K562 (cell line): Measurements from ENCODE around the gene CNR2. TPM values are rescaled to one million over a fixed set of nuclear protein-coding genes. Genes with fewer than 3 reads are reported as not detected.

Experiments used
- ATAC-seq: fragments of 200-7000 bp; cut with Tn5 transposase; 3 replicates; pipeline ENCODE4 v1.9.1; 2020; ENCODE audit warnings: moderate library complexity
- BruUV-seq: library from RNA; stranded (reverse); fragments of 400-500 nt; replicated peaks from 2 replicates; lab custom pipeline; 2021; lab: Mats Ljungman, UMichigan
- CTCF ChIA-PET: fragments of 300-600 bp; formaldehyde crosslinking; extraction: SDS; loops from one replicate; lab custom pipeline; 2021; ENCODE audit warnings: low intra/inter-chr PET ratio; lab: Yijun Ruan, JAX
- POLR2A ChIA-PET: fragments of 300-600, 350-650 bp; sonication (Branson Sonifier 250); formaldehyde crosslinking; extraction: SDS; loops from one replicate; lab custom pipeline; 2021; ENCODE audit warnings: antibody characterized with exemption, inconsistent platforms; lab: Yijun Ruan, JAX
- DNase-seq, 4 experiments: peaks; one replicate each; pipeline versions ENCODE4 v3.0.0 to v3.0.0-alpha.2; 2011 to 2018; ENCODE audit warnings: low spot score in 3 of 4, mixed read lengths in 3 of 4; ENCODE audit errors: extremely low read depth in 1 of 4
- FAIRE-seq: peaks from 2 replicates; lab custom pipeline; 2011; peaks lifted over from hg19 to GRCh38; lab: Jason Lieb, UNC
- H2AFZ ChIP-seq: 2 replicates; pipeline ENCODE4 v1.6.0; 2011; ENCODE audit warnings: low read depth, low read length, control low read depth, inconsistent platforms
- H3K27ac ChIP-seq: fragments of 200-600 bp; 3 replicates; pipeline ENCODE4 v1.8.0; 2011; ENCODE audit warnings: low read depth, mild to moderate bottlenecking, control low read depth, inconsistent platforms, low read length, moderate library complexity, mixed read lengths; ENCODE audit errors: extremely low read depth
- H3K27me3 ChIP-seq, 2 experiments: fragments of 300-600 bp in 1 of 2; 2 replicates in 1 of 2; 3 replicates in 1 of 2; pipeline versions ENCODE4 v1.6.0 to v1.8.0; 2011; ENCODE audit warnings: inconsistent platforms in 2 of 2, low read length in 2 of 2, mild to moderate bottlenecking in 1 of 2, mixed read lengths in 1 of 2, moderate library complexity in 1 of 2; ENCODE audit not compliant: control insufficient read depth in 2 of 2, insufficient read depth in 2 of 2
- H3K36me3 ChIP-seq: fragments of 300-600 bp; 3 replicates; pipeline ENCODE4 v1.8.0; 2011; ENCODE audit warnings: mild to moderate bottlenecking, low read length, inconsistent platforms; ENCODE audit not compliant: control insufficient read depth, insufficient read depth
- H3K4me1 ChIP-seq, 2 experiments: fragments of 200-600 bp in 1 of 2; replicated peaks in 1 of 2; 2 replicates in 1 of 2; 3 replicates in 1 of 2; pipeline versions ENCODE4 v1.5.1 to v1.8.0; 2011; ENCODE audit warnings: inconsistent platforms in 2 of 2, low read length in 2 of 2, mild to moderate bottlenecking in 1 of 2, mixed read lengths in 1 of 2, moderate library complexity in 1 of 2; ENCODE audit not compliant: control insufficient read depth in 2 of 2, insufficient read depth in 2 of 2
- H3K4me2 ChIP-seq: 2 replicates; pipeline ENCODE4 v1.6.1; 2011; ENCODE audit warnings: low read length, control low read depth, inconsistent platforms, mixed read lengths; ENCODE audit not compliant: insufficient read depth
- H3K4me3 ChIP-seq: fragments of 200-600 bp; sonication (generic), shearing (Covaris generic); 2 replicates; pipeline ENCODE4 v1.5.1; 2016; ENCODE audit warnings: control low read depth, inconsistent platforms
- H3K79me2 ChIP-seq: fragments of 200-600 bp; 3 replicates; pipeline ENCODE4 v1.8.0; 2011; ENCODE audit warnings: low read length, inconsistent platforms; ENCODE audit not compliant: control insufficient read depth, insufficient read depth
- H3K9ac ChIP-seq, 2 experiments: 2 replicates each; pipeline versions ENCODE4 v1.6.0 to v1.6.1; 2011; ENCODE audit warnings: low read depth in 2 of 2, low read length in 2 of 2, control low read depth in 1 of 2, inconsistent platforms in 1 of 2, mild to moderate bottlenecking in 1 of 2, mixed read lengths in 1 of 2; ENCODE audit not compliant: insufficient read depth in 1 of 2
- H3K9me1 ChIP-seq: one replicate; pipeline ENCODE4 v1.6.0; 2011; ENCODE audit warnings: inconsistent platforms, mild to moderate bottlenecking, low read length, moderate library complexity; ENCODE audit not compliant: control insufficient read depth, insufficient read depth
- H3K9me3 ChIP-seq: replicated peaks from 2 replicates; pipeline ENCODE4 v1.5.1; 2011; ENCODE audit warnings: low read depth, low read length, inconsistent platforms; ENCODE audit not compliant: control insufficient read depth, insufficient read depth
- H4K20me1 ChIP-seq: replicated peaks from 2 replicates; pipeline ENCODE4 v1.6.1; 2011; ENCODE audit warnings: low read length, inconsistent platforms, mixed read lengths; ENCODE audit not compliant: control insufficient read depth, insufficient read depth
- ATF7 ChIP-seq: fragments of 450-650 bp; IDR thresholded peaks from 2 replicates; pipeline ENCODE4 v1.7.1; 2014; ENCODE audit warnings: mild to moderate bottlenecking, moderate library complexity
- CCAR2 ChIP-seq: fragments of 200-400 bp; formaldehyde crosslinking; IDR thresholded peaks from 2 replicates; pipeline ENCODE4 v1.6.1; 2017; ENCODE audit warnings: mild to moderate bottlenecking, low read depth, low read length
- CTBP1 ChIP-seq: fragments of 450-650 bp; IDR thresholded peaks from 2 replicates; pipeline ENCODE4 v1.6.1; 2016; ENCODE audit warnings: borderline replicate concordance
- E2F6 ChIP-seq, 2 experiments: IDR thresholded peaks; 2 replicates each; pipeline ENCODE4 v1.6.1; 2011; ENCODE audit warnings: borderline replicate concordance in 1 of 2, control low read depth in 1 of 2, low read depth in 1 of 2, low read length in 1 of 2, mild to moderate bottlenecking in 1 of 2, mixed read lengths in 1 of 2, moderate library complexity in 1 of 2; ENCODE audit not compliant: insufficient read depth in 1 of 2, insufficient read length in 1 of 2, poor library complexity in 1 of 2, severe bottlenecking in 1 of 2; ENCODE audit errors: extremely low read depth in 1 of 2
- ETV5 ChIP-seq: sonication (generic); formaldehyde crosslinking; IDR thresholded peaks from 2 replicates; pipeline ENCODE4 v1.4.0; 2020; ENCODE audit warnings: low read depth, mild to moderate bottlenecking, missing genetic modification reagents
- HMGN3 ChIP-seq: IDR thresholded peaks from 2 replicates; pipeline ENCODE4 v1.6.1; 2011; ENCODE audit warnings: borderline replicate concordance, low read depth, mild to moderate bottlenecking, mixed read lengths, low read length; ENCODE audit not compliant: insufficient read length; ENCODE audit errors: extremely low read depth
- JUND ChIP-seq, 2 experiments: IDR thresholded peaks; 2 replicates in 1 of 2; 3 replicates in 1 of 2; pipeline ENCODE4 v1.6.1; 2011; ENCODE audit warnings: borderline replicate concordance in 2 of 2, low read depth in 2 of 2, low read length in 2 of 2, improper control_type of control experiment in 1 of 2, missing biosample characterization in 1 of 2, missing genetic modification characterization in 1 of 2, missing genetic modification reagents in 1 of 2
- PRDM10 ChIP-seq: fragments of 450-650 bp; IDR thresholded peaks from 2 replicates; pipeline ENCODE4 v1.6.1; 2018; ENCODE audit not compliant: partially characterized antibody
- RBM25 ChIP-seq: fragments of 200-400 bp; formaldehyde crosslinking; IDR thresholded peaks from 2 replicates; pipeline ENCODE4 v1.6.1; 2018; ENCODE audit warnings: low read length, low read depth, moderate library complexity; ENCODE audit not compliant: severe bottlenecking
- RNF2 ChIP-seq: sonication (generic); IDR thresholded peaks from 2 replicates; pipeline ENCODE4 v1.6.1; 2016
- SIRT6 ChIP-seq: IDR thresholded peaks from one replicate; pipeline ENCODE4 v1.6.1; 2012; ENCODE audit warnings: low read depth, mild to moderate bottlenecking, control low read depth, inconsistent platforms, low read length, moderate library complexity
- XRCC5 ChIP-seq: fragments of 200-400 bp; formaldehyde crosslinking; IDR thresholded peaks from 2 replicates; pipeline ENCODE4 v1.6.1; 2017; ENCODE audit warnings: low read depth, mild to moderate bottlenecking, low read length
- WGBS: fragments of 100-300 bp; shearing (Covaris generic); methylation state at CpG from one replicate; pipeline ENCODE4 v1.1.6; 2016; ENCODE audit warnings: low coverage, mixed read lengths; ENCODE audit not compliant: insufficient coverage; ENCODE audit errors: missing lambda C conversion rate; 5-methylcytosine and 5-hydroxymethylcytosine counted together
- in situ Hi-C: fragments of 300-500 bp; cut with MboI; formaldehyde crosslinking; loops from 4 replicates; pipeline ENCODE4 v1.15.0; 2018; ENCODE audit warnings: inconsistent platforms, mixed read lengths
- intact Hi-C: fragments of 100-400 bp; cut with micrococcal nuclease; formaldehyde crosslinking; loops from 2 replicates; pipeline ENCODE4 v1.14.2; 2022
- polyA plus RNA-seq, 8 experiments: library from polyadenylated mRNA; depleted of rRNA in 4 of 8; stranded (reverse) in 5 of 8; unstranded in 3 of 8; fragments of >200 nt; fragmentation: Nextera tagmentation in 2 of 8; fragmentation: Illumina TruSeq in 1 of 8; extraction: Ambion mirVana in 2 of 8; extraction: Trizol in 1 of 8; gene quantifications; 2 replicates each; pipeline versions ENCODE4 v1.2.1 to v1.2.3, GENCODE V29; 2011 to 2014; ENCODE audit warnings: inconsistent platforms in 1 of 8, missing spikeins in 1 of 8
- total RNA-seq, 7 experiments: library from RNA; depleted of rRNA in 6 of 7; stranded (reverse); fragments of >200 nt in 6 of 7; fragmentation: Illumina TruSeq in 2 of 7; extraction: Trizol in 2 of 7; gene quantifications; 2 replicates each; pipeline versions ENCODE4 v1.2.1 to v1.2.3, GENCODE V29; 2011 to 2021; ENCODE audit warnings: low replicate concordance in 1 of 7

Gene CNR2
- total and polyA plus RNA-seq, 9 of the 15 experiments (the other 6 are each of a cell fraction or from before 2014, with no cell fraction given): not detected

GRCh38 chr1:23909412-23909811 lies 3.8 kb downstream of the CNR2 start (continued):
- TF ChIP-seq CCAR2 (no peak), XRCC5 (no peak), SIRT6 (no peak), HMGN3 (no peak), ETV5 (CRISPR knock-in tag) (no peak)

GRCh38 chr1:23908453-23909341 lies 4.5 kb downstream of the CNR2 start:
- in situ Hi-C loops: loop anchor here (5.0 kb wide), 1 partner anchor 101 kb away; no protein-coding TSS in a partner anchor
- TF ChIP-seq PRDM10 (peak; percentile 98), JUND (IDR thresholded peaks at IDR 0.05; ENCODE audit: borderline replicate concordance, low read depth, low read length) (0 out of 2 replicates have a peak, but pooled peaks have one; percentile 13), JUND (tag; IDR thresholded peaks at IDR 0.05; ENCODE audit: borderline replicate concordance, low read depth, low read length) (no peak), ATF7 (peak; percentile 71), RNF2 (peak; percentile 52; the same call in 1 of the 2 replicates), RBM25 (peak; percentile 98), CTBP1 (0 out of 2 replicates have a peak, but pooled peaks have one; percentile 6), E2F6 (IDR thresholded peaks at IDR 0.05; ENCODE audit: borderline replicate concordance in 1 of 2, extremely low read depth in 1 of 2, insufficient read depth in 1 of 2, insufficient read length in 1 of 2, low read depth in 1 of 2, low read length in 1 of 2, poor library complexity in 1 of 2, severe bottlenecking in 1 of 2) (peak in 1 of 2 experiments; percentile 21)

More at GRCh38 chr1:23908453-23909341, 4.5 kb downstream of the CNR2 start:
- Histone ChIP-seq H3K4me2 (no peak overlapping the region), H3K36me3 (no peaks in the 10 kb centered on the region), H3K4me3 (no peak overlapping the region), H3K27ac (no peak overlapping the region), H3K9me3 (no peaks in the 10 kb centered on the region), H3K9ac (peak overlapping the region; percentile 11 to 76; a peak in 2 of 4 replicates), H3K9me1 (no peaks in the 10 kb centered on the region), H3K4me1 (peaks cover 24 to 33% of the 10 kb centered on the region in 2 experiments), H3K79me2 (no peaks in the 10 kb centered on the region), H4K20me1 (no peaks in the 10 kb centered on the region), H2AFZ (peak overlapping the region; percentile 69), H3K27me3 (no peaks in the 10 kb centered on the region)
- DNase-seq (peak; percentile 38 to 56 (median 49)), FAIRE-seq (no peak), ATAC-seq (peak; percentile 68)
- CTCF ChIA-PET: no interaction called here
- WGBS: 25% methylated on average over 8 of the region's 9 CpGs
- intact Hi-C loops: no loop called here
- no TSS peak for BruUV-seq
- POLR2A ChIA-PET: interaction anchor here (0.6 to 1.8 kb wide), 3 partner anchors 129 to 145 kb away, joined by 3 to 8 read pairs (median 3); partner anchors contain the start of gene PITHD1
